ENCODE measurements around the gene ATP6V0E1. TPM values are rescaled to one million over a fixed set of nuclear protein-coding genes. Genes with fewer than 3 reads are reported as not detected.

Gene ATP6V0E1
- total RNA-seq, 2 experiments from 2014 or later = 31.1 to 31.9 TPM

GRCh38 chr5:172946146-172946545, 37.4 kb upstream of the ATP6V0E1 start:
- intact Hi-C loops (cut with DNase I, micrococcal nuclease) = loop anchor here in 1 of 2 experiments (5.0 kb wide), 1 partner anchor 104 kb away; no protein-coding TSS in a partner anchor
- no peak overlapping the region for H3K27ac ChIP-seq (ENCODE audit: low read depth in 1 of 2, low read length in 2 of 2)
- Mint-ChIP-seq H3K4me3 (no peak overlapping the region), H3K4me1 (ENCODE audit: low read depth) (no peaks in the 10 kb centered on the region), H3K36me3 (ENCODE audit: low read depth) (peaks cover 43% of the 10 kb centered on the region), H3K27ac (no peak overlapping the region), H3K9me3 (no peaks in the 10 kb centered on the region), H3K27me3 (no peaks in the 10 kb centered on the region)
- H3K9me3 ChIP-seq (ENCODE audit: control insufficient read depth in 1 of 2, insufficient read depth in 1 of 2, low read length in 2 of 2) = no peaks in the 10 kb centered on the region
- TF ChIP-seq CTCF (IDR thresholded peaks at IDR 0.05) = no peak
- peaks cover 47% of the 10 kb centered on the region for H3K36me3 ChIP-seq (ENCODE audit: insufficient read depth, low read length)
- no peak overlapping the region for H3K4me3 ChIP-seq (ENCODE audit: low read length)
- POLR2A ChIA-PET = no interaction called here
- no peaks in the 10 kb centered on the region for H3K4me1 ChIP-seq (ENCODE audit: insufficient read depth, low read length)
- CTCF ChIA-PET = no interaction called here
- ATAC-seq (ENCODE audit: poor library complexity) (no peak), DNase-seq (no peak)
- no peaks in the 10 kb centered on the region for H3K27me3 ChIP-seq (ENCODE audit: control insufficient read depth in 1 of 2, insufficient read depth in 2 of 2, low read length in 2 of 2)

GRCh38 chr5:172949426-172949825, 34.1 kb upstream of the ATP6V0E1 start:
- TF ChIP-seq CTCF (IDR thresholded peaks at IDR 0.05) = no peak
- CTCF ChIA-PET = no interaction called here
- Mint-ChIP-seq H3K27ac (no peak overlapping the region), H3K4me1 (ENCODE audit: low read depth) (no peaks in the 10 kb centered on the region), H3K36me3 (ENCODE audit: low read depth) (peaks cover 35% of the 10 kb centered on the region), H3K4me3 (no peak overlapping the region), H3K9me3 (no peaks in the 10 kb centered on the region), H3K27me3 (no peaks in the 10 kb centered on the region)
- ATAC-seq (ENCODE audit: poor library complexity) = no peak
- intact Hi-C loops (cut with DNase I, micrococcal nuclease) = loop anchor here in 1 of 2 experiments (5.0 kb wide), 1 partner anchor 107 kb away; no protein-coding TSS in a partner anchor
- no peak for DNase-seq
- POLR2A ChIA-PET = no interaction called here
- H3K36me3 ChIP-seq (ENCODE audit: insufficient read depth, low read length) = peaks cover 29% of the 10 kb centered on the region
- no peak overlapping the region for H3K4me3 ChIP-seq (ENCODE audit: low read length)
- no peak overlapping the region for H3K27ac ChIP-seq (ENCODE audit: low read depth in 1 of 2, low read length in 2 of 2)
- no peaks in the 10 kb centered on the region for H3K27me3 ChIP-seq (ENCODE audit: control insufficient read depth in 1 of 2, insufficient read depth in 2 of 2, low read length in 2 of 2)
- H3K9me3 ChIP-seq (ENCODE audit: control insufficient read depth in 1 of 2, insufficient read depth in 1 of 2, low read length in 2 of 2) = no peaks in the 10 kb centered on the region
- H3K4me1 ChIP-seq (ENCODE audit: insufficient read depth, low read length) = no peaks in the 10 kb centered on the region

- H3K4me1 ChIP-seq (ENCODE audit: insufficient read depth, low read length) = no peaks in the 10 kb centered on the region
- CTCF ChIA-PET = no interaction called here
- H3K27ac Mint-ChIP-seq = no peak overlapping the region
- peaks cover 26% of the 10 kb centered on the region for H3K36me3 ChIP-seq (ENCODE audit: insufficient read depth, low read length)
- POLR2A ChIA-PET = no interaction called here
- H3K27me3 Mint-ChIP-seq = no peaks in the 10 kb centered on the region
- ATAC-seq (ENCODE audit: poor library complexity) = no peak
- H3K4me3 ChIP-seq (ENCODE audit: low read length) = no peak overlapping the region
- H3K4me1 Mint-ChIP-seq (ENCODE audit: low read depth) = peaks cover 5% of the 10 kb centered on the region
- H3K36me3 Mint-ChIP-seq (ENCODE audit: low read depth) = peaks cover 27% of the 10 kb centered on the region
- intact Hi-C loops (cut with DNase I, micrococcal nuclease) = loop anchor here in 1 of 2 experiments (10.0 kb wide), 2 partner anchors 496 to 666 kb away; partner anchors contain the start of genes SH3PXD2B and UBTD2
- no peaks in the 10 kb centered on the region for H3K9me3 Mint-ChIP-seq
- DNase-seq = no peak
- TF ChIP-seq CTCF (IDR thresholded peaks at IDR 0.05) = no peak
- no peak overlapping the region for H3K4me3 Mint-ChIP-seq
- H3K27ac ChIP-seq (ENCODE audit: low read depth in 1 of 2, low read length in 2 of 2) = no peak overlapping the region
- H3K27me3 ChIP-seq (ENCODE audit: control insufficient read depth in 1 of 2, insufficient read depth in 2 of 2, low read length in 2 of 2) = no peaks in the 10 kb centered on the region
- H3K9me3 ChIP-seq (ENCODE audit: control insufficient read depth in 1 of 2, insufficient read depth in 1 of 2, low read length in 2 of 2) = no peaks in the 10 kb centered on the region
Observed at GRCh38 chr5:172950176-172950965, 33.2 kb upstream of the ATP6V0E1 start.

Measured in CD4-positive, alpha-beta T cell (primary cell).